Kidney tubule cell (primary cell): ENCODE results near the gene COG8.
"Not testable (repeated sequence)": the region's sequence is repeated elsewhere in the genome, so short reads cannot be mapped to it uniquely, and the experiment has no call there.

ENCODE experiments used
- DNase-seq: peaks from one replicate; pipeline ENCODE4 v3.0.0-alpha.2; 2018; ENCODE audit warnings: low spot score

COG8 gene, protein sequence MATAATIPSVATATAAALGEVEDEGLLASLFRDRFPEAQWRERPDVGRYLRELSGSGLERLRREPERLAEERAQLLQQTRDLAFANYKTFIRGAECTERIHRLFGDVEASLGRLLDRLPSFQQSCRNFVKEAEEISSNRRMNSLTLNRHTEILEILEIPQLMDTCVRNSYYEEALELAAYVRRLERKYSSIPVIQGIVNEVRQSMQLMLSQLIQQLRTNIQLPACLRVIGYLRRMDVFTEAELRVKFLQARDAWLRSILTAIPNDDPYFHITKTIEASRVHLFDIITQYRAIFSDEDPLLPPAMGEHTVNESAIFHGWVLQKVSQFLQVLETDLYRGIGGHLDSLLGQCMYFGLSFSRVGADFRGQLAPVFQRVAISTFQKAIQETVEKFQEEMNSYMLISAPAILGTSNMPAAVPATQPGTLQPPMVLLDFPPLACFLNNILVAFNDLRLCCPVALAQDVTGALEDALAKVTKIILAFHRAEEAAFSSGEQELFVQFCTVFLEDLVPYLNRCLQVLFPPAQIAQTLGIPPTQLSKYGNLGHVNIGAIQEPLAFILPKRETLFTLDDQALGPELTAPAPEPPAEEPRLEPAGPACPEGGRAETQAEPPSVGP

DNA sequence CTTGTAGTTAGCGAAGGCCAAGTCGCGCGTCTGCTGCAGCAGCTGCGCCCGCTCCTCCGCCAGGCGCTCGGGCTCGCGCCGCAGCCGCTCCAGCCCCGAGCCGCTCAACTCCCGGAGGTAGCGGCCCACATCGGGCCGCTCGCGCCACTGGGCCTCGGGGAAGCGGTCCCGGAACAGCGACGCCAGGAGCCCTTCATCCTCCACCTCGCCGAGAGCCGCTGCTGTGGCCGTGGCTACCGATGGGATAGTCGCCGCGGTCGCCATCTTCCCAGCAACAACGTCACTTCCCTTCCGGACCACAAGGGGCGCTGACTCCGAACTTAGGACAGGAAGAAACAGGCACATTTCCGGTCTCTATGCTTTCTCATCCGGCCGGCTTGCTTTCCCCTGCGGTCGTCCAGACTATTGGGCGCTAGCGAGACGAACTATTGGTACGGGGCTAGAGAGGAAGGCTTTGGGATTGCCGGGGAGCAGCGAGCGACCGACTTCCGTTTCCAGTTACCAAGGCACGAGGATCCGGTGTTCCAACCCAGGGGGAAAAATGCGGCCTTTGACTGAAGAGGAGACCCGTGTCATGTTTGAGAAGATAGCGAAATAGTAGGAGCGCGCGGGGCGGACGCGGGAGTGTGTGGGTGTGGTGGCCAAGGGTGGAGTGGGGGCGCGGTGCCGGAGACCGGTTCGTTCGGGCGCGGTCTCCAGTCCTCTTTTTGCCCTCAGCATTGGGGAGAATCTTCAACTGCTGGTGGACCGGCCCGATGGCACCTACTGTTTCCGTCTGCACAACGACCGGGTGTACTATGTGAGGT, at the start of gene COG8, which contains the start of gene NIP7:
TSS of gene COG8 (minus strand) at position 276 of the 806 bp plus-strand sequence. CDS start at position 264, 12 bp downstream.
TSS of gene NIP7 (plus strand) at position 484 of the 806 bp plus-strand sequence. CDS start at position 542, 58 bp downstream.
- DNase-seq = peak; percentile 99

DNA sequence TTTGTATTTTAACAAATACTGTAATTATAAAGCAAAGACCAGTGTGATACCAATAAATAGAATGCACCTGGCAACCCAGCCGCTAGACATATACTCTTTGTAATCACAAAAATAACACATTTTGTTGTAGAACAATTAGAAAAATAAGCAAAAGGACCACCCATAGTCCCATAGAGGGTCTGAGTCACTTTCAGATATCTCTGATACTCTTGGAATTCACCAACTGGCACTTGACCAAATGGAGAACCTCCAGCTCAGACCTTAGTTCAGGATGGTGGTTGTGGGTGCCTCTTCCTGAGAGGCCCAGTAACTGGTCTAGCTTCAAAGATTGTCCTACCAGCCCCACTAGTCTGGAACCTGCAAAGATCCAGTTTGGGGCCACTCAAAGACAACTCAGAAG, 47.2 kb upstream of the COG8 start:
- no peak for DNase-seq

DNA sequence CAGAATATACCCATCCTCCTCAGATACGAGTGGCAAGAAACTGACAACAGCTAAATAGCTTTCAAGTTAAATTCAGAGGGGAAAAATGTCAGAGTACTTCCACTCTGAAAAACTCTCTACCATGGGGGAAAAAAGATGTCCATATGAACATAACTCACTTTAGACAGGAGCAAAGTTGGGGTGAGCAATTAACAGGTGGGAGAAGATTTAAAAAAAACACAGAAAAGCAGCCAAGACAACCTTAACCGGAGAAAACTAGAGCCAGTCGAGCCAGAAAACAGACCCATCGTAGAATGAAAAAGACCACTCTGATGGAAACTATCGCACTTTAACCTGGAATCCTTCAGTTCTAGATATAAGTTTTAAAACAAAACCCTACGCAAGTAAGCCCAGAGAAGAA, 45.6 kb upstream of the COG8 start:
- no peak for DNase-seq

DNA sequence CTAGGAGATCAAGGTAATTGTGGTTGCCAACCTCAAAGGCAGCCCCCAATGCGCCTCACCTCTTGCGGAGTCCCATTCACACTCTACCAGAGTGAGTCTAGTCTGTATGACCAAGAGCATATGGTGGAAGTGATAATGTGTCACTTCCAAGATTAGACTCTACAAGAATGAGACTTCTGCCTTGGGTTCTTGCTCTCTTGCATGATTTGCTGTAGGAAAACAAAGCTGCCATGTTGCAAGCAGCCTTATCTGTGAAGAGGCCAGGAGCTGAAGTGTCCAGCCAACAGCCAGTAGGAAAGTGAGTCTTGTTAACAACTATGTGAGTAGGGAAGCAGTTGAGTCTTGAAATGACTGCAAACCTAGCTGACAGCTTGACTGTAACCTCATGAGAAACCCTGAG, 43.1 kb upstream of the COG8 start:
- DNase-seq = no peak

DNA sequence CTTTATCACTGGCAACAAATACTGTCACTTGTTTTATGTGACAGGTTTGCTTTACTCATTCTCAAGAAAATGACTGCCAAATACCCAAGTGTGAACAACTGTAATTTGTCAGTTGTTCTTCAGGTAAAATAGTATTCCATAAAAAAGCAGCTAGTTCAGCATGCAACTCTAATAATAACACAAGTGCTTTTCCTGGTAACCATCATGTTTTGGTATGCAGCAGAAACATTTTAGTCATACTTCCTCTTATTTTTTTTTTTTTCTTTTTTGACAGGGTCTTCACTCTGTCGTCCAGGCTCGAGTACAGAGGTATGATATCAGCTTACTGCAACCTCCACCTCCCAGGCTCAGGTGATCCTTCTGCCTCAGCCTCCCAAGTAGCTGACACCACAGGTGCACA, 41.9 kb upstream of the COG8 start:
- DNase-seq = no peak

DNA sequence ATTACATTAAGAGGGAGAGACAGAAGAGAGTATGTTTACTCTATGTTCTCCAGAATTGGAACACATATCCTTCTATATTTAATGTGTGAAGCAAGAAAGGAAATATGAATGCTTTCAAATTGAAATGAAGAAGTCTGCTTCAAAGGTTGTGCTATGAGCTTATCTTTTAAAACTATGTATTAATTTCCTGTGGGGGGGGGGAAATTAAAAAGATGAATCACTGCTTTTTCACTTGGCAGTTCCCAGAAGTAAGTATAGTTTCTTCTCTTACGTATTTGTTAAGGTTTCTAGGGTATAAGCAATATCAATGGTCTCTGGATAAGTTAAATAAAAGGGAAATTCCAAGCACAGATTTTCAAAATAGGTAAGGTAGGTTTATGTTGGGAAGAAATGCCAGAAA, 39.4 kb upstream of the COG8 start:
- no peak for DNase-seq

DNA sequence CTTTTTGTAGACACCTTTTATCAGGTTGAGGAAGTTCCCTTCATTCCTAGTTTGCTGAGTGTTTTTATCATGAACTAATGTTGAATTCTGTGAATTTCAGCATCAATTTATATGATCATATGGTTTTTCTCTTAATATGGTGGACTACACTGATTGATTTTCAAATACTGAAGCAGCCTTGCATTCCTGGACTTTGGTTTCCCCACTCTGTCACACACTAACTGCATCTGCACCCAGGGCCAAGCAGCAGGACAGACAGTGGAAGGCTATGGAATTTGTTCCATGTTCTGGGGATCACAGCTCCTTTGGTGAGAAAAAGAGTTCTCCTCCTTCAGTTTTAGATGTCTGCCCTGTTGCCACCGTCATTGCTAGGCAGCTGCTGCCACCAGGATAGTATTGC, 38.7 kb upstream of the COG8 start:
- DNase-seq = no peak

DNA sequence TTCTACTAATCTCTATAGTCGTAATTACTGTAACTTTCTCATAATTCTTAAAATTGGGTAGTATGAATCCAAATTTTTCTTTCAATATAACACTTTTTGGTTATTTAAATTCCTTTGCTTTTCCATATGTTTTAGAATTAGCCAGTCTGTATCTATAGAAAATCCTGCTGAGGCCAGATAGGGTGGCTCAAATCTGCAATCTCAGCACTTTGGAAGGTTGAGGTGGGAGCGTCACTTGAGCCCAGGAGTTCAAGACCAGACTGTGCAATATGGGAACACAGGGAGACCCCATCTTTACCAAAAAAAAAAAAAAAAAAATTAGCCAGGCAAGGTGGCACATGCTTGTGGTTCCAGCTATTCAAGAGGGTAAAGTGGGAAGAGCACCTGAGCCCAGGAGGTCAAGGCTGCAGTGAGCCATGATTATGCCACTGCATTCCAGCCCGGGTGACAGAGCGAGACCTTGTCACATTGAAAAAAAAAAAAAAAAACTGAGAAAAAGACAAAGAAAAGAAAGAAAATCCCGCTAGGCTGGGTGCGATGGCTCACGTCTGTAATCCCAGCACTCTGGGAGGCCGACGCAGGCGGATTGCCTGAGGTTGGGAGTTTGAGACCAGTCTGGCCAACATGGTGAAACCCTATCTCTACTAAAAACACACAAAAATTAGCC, 37.2 kb upstream of the COG8 start:
- DNase-seq = no peak

DNA sequence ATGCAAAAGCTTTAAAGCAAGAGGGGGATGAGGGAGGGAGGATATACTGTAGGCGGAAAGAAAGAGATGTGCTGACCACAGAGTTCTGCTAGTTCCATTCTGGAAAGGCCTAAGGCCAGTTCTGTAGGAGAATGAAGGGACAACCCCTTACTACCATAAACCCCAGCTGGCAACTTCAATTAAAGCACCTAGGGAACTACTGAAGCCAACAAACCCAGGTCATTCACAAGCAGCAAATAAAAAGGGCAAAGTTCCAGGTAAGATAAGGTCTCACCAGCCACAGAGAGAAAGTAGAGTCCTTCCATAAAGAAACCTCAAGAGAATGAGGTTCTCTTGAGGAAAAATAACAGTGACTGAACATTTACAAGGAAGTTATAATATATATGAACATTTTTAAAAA, 33.7 kb upstream of the COG8 start:
- DNase-seq = no peak

DNA sequence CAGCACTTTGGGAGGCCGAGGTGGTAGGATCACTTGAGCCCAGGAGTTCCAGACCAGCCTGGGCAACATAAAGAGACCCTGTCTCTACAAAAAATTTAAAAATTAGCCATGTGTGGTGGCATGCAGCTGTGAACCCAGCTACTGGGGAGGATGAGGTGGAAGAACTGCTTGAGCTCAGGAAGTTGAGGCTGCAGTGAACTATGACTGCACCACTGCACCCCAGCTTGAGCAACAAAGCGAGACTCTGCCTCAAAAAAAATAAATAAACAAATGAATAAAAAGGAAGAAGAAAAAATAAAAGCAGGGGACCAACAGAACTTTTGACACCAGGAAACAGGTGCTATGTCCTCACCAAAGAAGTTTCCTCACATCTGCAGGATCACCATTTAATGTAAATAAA, 32.2 kb upstream of the COG8 start:
- DNase-seq = no peak

DNA sequence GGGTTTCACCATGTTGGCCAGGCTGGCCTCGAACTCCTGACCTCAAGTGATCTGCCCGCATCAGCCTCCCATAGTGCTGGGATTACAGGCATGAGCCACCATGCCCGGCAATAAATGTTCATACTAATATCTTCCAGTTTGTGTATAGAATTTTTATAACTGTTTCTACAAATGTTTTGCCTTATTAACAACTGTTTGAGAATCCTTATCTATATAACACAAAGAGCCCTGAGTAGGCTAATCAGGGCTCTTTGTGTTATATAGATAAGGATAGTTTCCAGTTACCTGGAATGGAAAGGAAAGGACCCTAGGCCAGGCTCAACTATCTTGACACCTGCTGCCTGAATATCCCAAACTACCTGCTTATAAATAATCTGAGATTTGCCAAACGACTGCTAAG, 29.5 kb upstream of the COG8 start:
- DNase-seq = no peak

DNA sequence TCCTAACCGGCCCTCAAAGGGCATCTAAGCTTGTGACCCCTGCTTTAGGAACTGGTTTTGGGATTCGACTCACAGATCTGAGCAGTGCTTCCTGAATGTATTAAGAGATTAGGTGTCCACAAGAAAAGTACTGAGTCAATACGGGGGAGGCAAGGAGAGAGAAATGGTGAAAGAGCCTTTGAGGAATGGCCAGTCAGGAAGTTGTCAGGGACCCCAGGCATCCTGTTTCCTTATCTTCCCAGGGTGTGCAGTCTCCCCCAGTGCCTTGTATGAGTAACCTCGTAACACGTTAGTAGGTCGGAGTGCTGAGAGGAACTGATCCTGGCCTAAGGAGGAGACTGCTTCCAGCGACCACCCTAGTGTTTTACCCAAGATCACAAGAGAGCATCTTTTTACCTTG, 28.6 kb upstream of the COG8 start:
- no peak for DNase-seq

DNA sequence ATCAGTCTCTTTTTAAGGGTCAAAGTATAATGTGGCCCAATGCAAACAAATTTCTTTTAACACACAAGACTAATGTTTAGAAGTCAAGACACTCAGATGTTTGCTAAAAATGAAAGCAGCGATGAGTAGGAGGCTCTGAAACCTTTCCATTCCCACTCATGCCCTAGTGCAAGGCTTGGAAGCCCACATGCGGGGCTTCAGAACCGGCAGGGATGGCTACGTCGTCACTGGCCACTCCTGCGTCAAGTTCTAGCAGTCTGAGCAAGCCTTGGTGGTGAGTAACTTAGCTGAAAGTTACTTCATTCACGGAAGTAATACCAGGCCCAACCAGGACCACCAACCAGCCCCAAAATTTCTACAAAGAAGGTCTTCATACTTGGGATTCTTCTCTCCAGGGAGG, 27.1 kb upstream of the COG8 start:
- DNase-seq = no peak

DNA sequence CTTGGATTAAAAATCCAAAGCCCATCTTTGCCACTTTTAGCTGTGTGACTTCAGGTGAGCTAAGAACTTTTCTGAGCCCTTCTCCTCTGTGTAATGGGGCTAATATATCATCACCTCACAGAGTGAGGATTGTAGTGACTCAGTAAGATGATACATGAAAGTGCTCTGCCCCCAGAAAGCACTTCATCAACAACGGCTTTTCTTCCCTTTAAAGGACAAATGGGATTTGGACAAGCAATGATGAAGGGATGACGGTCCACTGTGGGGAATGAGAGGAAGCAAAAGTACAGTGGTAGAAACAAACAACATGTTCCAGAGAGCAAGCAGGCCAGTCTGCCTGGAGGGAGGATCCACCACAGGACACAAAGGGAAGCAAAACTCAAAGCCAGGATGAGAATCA, 26.5 kb upstream of the COG8 start:
- DNase-seq = no peak

DNA sequence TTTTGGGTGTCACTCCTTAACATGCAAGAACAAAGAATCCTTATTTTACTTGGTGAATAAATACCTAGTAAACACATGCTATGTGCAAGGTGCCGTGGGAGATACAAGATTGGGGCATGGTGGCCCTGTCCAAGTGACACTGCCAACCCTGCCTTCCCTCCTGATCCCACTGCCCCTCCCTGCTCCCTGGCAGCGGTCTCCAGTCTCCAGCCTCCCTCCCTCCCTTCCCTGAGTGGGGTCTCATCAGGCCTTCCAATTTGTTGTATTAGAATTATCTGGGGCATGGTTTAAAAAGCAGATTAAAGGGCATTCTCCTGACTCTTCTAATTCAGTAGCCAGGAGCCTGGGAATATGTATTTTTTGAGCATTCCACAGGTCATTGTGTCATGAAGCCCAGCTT, 24.7 kb upstream of the COG8 start:
- DNase-seq = no peak

DNA sequence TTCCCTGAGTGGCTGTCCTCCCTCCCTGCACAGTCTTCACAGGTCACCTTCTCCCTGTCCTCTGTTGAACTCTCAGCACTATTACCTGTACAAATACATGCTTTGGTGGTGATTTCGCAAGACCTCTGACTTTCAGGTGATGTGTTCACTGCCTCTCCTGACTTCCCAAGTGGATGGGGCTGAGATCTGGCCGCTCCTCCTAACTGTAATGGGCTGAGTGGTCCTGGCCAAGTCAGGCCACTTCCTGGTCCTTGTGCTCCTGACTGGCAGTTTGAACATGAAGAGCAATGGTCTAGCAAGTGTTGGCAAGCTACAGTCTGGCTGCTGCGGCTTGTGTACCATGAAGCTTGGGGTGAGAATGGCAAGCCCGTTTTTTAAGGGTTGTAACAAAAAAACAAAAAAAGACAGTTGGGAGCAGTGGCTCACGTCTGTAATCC, 23.9 kb upstream of the COG8 start:
- DNase-seq = no peak

DNA sequence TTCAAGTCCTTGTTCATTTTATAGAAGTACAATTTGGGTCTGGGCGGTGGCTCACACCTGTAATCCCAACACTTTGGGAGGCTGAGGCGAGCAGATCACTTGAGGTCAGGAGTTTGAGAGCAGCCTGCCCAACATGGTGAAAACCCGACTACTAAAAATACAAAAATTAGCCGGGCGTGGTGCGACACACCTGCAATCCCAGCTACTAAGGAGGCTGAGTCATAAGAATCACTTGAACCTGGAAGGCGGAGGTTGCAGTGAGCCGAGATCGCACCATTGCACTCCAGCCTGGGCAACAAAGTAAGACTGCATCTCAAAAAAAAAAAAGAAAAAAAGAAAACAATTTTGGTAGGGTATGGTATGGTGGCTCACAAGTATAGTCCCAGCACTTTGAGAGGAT, 20.7 kb upstream of the COG8 start:
- not testable (repeated sequence) for DNase-seq

DNA sequence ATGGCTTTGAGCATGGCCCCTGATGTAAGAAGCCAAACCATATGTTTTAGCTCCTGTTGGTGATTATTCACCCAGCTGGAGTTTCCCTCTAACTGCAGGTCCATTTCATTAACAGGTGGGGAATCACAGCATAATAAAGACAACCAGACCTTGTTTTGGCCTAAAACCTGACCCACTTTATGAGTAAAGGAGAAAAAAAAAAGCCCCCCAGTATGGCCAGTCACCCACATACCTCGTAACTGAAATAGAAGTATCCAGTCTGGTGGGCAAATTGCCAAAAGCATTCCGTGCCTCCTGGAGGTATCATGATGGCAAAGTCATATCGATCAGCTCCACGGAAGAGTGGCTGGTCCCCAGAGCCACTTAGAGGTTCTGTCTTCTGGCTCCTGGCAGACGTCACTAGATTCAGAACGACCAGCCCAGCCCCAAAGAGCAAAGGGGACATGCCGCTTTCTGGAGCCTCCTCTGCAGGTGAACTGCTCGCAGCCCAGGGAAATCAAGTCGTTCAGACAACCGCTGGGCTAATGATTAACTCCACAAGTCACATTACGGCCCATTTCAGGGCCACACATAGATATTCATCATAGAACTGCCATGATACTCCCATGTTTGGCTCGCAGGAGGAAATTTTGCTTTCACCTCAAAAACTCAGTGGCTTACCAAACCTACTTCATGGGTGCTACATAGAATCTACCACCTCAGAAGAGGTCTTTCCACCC, 12.1 kb upstream of the COG8 start, which contains the start of gene TMED6:
TSS of gene TMED6 (minus strand) at position 478 of the 719 bp plus-strand sequence. CDS start at position 445, 33 bp downstream.
- DNase-seq = peak; percentile 77

DNA sequence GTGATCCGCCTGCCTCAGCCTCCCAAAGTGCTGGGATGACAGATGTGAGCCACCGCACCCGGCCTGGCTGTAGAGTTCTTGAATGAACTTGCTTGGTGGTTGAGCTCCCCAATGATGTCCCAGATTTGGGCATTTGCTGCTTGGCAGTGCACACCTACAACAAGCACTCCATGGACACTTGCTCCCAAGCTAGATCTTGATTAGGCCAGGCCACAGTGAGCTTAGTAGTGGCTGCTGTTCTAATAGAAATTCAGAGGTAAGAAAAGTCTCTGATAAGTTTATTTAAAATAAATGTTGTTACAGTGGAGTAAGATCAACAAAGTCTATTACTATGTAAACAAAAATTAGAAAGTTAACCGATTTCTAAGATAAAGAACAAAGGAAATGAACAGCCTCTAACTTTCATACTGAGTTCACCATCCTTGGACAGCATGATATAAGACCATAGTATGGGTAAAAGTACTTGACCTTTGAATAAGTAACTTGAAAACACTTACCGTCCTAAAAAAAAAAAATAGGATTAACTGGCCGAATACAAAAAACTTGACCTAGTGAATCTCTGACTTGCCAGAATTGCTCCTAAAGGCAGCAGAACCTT, 11.3 kb upstream of the COG8 start:
- no peak for DNase-seq

DNA sequence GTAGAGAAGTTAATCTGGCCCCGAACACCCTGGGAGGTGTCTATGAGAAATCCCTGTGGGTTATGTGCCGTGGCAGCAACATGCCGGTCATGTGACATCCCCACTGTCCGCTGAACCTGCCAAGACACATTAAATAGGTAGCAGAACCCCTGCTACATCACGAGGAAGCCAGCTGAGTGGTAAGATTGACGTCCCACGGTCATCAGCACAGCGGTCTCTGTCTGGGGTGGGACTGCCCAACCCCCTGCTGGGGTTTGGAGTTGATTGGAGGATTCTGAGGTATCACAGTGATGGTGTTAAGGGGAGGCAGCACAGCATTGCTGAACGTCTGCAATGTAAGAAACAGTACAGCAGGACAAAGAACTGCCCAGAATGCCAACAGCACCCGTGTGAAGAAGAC, 10.2 kb upstream of the COG8 start:
- no peak for DNase-seq

DNA sequence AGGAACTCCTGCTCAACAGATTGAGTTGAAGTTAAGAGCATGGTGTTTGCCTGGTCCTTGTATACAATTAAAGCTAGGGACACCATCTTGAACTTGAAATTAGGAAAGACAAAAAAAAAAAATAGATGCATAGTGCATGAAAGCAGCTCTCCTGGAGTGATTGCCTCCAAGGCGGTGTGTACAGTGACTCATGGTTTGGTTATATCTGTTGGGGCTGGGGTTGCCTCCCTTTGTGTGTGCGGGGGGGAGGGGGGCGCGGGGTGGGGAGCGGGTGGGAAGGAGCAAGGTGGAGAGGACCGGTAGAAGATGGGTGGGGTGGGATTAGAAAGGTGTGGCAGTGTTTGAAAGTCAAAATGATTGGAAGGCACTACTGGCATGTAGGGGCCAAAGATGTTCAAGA, 8.9 kb upstream of the COG8 start:
- no peak for DNase-seq
